ENCODE results near the gene ARFGAP2.

ARFGAP2 gene

GRCh38 chr11:47157805-47158204 is 18.9 kb downstream of the ARFGAP2 start:
- no peak for DNase-seq (ENCODE audit: low spot score in 2 of 2)
- in situ Hi-C loops (cut with MboI; ENCODE audit: low sequenced_read_pairs), result loop anchor here (10.0 kb wide), 1 partner anchor 243 kb away; the partner anchor contains the start of gene LRP4
- no peaks in the 10 kb centered on the region for H3K4me1 ChIP-seq
- H3K4me3 ChIP-seq, result no peak overlapping the region
- peaks cover 13% of the 10 kb centered on the region; the same call in 1 of the 2 replicates for H3K36me3 ChIP-seq (replicated peaks)
- H3K9me3 ChIP-seq, result no peaks in the 10 kb centered on the region
- H3K27me3 ChIP-seq (ENCODE audit: low read depth), result no peaks in the 10 kb centered on the region

GRCh38 chr11:47156951-47157350 is 19.7 kb downstream of the ARFGAP2 start:
- no peak overlapping the region for H3K4me3 ChIP-seq
- peaks cover 10% of the 10 kb centered on the region; the same call in 1 of the 2 replicates for H3K36me3 ChIP-seq (replicated peaks)
- H3K9me3 ChIP-seq, result no peaks in the 10 kb centered on the region
- no peak for DNase-seq (ENCODE audit: low spot score in 2 of 2)
- no peaks in the 10 kb centered on the region for H3K27me3 ChIP-seq (ENCODE audit: low read depth)
- in situ Hi-C loops (cut with MboI; ENCODE audit: low sequenced_read_pairs), result loop anchor here (10.0 kb wide), 1 partner anchor 242 kb away; the partner anchor contains the start of gene LRP4
- no peaks in the 10 kb centered on the region for H3K4me1 ChIP-seq

GRCh38 chr11:47156333-47156732 is 20.3 kb downstream of the ARFGAP2 start:
- Histone ChIP-seq H3K4me1 (no peaks in the 10 kb centered on the region), H3K27me3 (ENCODE audit: low read depth) (no peaks in the 10 kb centered on the region), H3K36me3 (replicated peaks) (peaks cover 5% of the 10 kb centered on the region; the same call in 1 of the 2 replicates), H3K4me3 (no peak overlapping the region), H3K9me3 (no peaks in the 10 kb centered on the region)
- in situ Hi-C loops (cut with MboI; ENCODE audit: low sequenced_read_pairs), result loop anchor here (10.0 kb wide), 1 partner anchor 242 kb away; the partner anchor contains the start of gene LRP4
- no peak for DNase-seq (ENCODE audit: low spot score in 2 of 2)

- no peaks in the 10 kb centered on the region for H3K27me3 ChIP-seq (ENCODE audit: low read depth)
- H3K4me3 ChIP-seq, result no peak overlapping the region
- H3K36me3 ChIP-seq (replicated peaks), result 0 out of 2 replicates have a peak, but pooled peaks cover under 1% of the 10 kb centered on the region
- in situ Hi-C loops (cut with MboI; ENCODE audit: low sequenced_read_pairs), result loop anchor here (10.0 kb wide), 1 partner anchor 241 kb away; the partner anchor contains the start of gene LRP4
- H3K9me3 ChIP-seq, result no peaks in the 10 kb centered on the region
- no peaks in the 10 kb centered on the region for H3K4me1 ChIP-seq
- no peak for DNase-seq (ENCODE audit: low spot score in 2 of 2)
These were observed 20.8 kb downstream of the ARFGAP2 start for GRCh38 chr11:47155879-47156278.

- DNase-seq (ENCODE audit: low spot score in 2 of 2), result no peak
- in situ Hi-C loops (cut with MboI; ENCODE audit: low sequenced_read_pairs), result loop anchor here (10.0 kb wide), 1 partner anchor 240 kb away; the partner anchor contains the start of gene LRP4
- H3K9me3 ChIP-seq, result no peaks in the 10 kb centered on the region
- no peak overlapping the region for H3K4me3 ChIP-seq
- H3K27me3 ChIP-seq (ENCODE audit: low read depth), result no peaks in the 10 kb centered on the region
- no peaks in the 10 kb centered on the region for H3K36me3 ChIP-seq (replicated peaks)
- H3K4me1 ChIP-seq, result no peaks in the 10 kb centered on the region
These were observed 21.8 kb downstream of the ARFGAP2 start for GRCh38 chr11:47154616-47155570.

GRCh38 chr11:47152953-47153950 is 23.4 kb downstream of the ARFGAP2 start:
- Histone ChIP-seq H3K36me3 (replicated peaks) (no peaks in the 10 kb centered on the region), H3K4me1 (no peaks in the 10 kb centered on the region), H3K9me3 (no peaks in the 10 kb centered on the region), H3K4me3 (no peak overlapping the region), H3K27me3 (ENCODE audit: low read depth) (no peaks in the 10 kb centered on the region)
- DNase-seq (ENCODE audit: low spot score in 2 of 2), result peak; percentile 66 to 88
- in situ Hi-C loops (cut with MboI; ENCODE audit: low sequenced_read_pairs), result loop anchor here (10.0 kb wide), 1 partner anchor 238 kb away; the partner anchor contains the start of gene LRP4

DNA sequence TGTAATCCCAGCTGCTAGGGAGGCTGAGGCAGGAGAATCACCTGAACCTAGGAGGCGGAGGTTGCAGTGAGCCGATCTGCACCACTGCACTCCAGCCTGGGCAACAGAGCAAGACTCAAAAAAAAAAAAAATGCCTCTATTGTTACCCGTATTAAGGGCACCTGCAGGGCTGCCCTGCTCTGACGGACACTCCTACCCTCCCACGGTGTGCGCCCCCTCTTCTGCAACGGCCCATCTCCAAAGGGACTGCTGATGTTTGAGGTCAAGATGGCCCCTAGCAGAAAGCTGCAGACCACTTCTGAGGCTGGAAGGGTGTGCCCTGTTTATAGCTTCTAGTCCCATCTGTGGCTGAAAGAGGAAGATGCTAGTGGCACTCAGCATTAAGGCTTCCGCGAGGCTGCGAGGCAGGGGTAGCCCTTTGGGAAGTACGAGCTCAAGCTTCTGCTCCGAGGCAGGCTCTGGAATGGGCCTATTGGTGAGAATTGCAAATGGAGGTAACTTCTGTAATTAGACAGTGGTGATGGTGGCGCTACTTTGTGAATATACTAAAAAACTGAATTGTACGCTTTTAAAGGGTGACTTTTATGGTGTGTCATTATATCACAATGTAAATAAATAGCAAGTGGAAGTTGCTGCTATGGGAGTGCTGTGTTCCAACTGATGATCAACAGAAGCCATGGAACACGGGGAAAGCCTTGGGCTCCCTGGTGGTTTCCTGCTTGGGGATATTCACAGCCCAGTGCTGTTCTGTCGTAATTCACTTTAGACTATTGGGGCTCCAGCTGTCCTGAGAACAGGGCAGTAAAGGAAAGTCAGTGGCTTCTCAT is 24.3 kb downstream of the ARFGAP2 start:
- no peaks in the 10 kb centered on the region for H3K9me3 ChIP-seq
- in situ Hi-C loops (cut with MboI; ENCODE audit: low sequenced_read_pairs), result loop anchor here (10.0 kb wide), 1 partner anchor 238 kb away; the partner anchor contains the start of gene LRP4
- no peaks in the 10 kb centered on the region for H3K27me3 ChIP-seq (ENCODE audit: low read depth)
- no peak overlapping the region for H3K4me3 ChIP-seq
- H3K4me1 ChIP-seq, result no peaks in the 10 kb centered on the region
- no peak for DNase-seq (ENCODE audit: low spot score in 2 of 2)
- H3K36me3 ChIP-seq (replicated peaks), result no peaks in the 10 kb centered on the region

DNA sequence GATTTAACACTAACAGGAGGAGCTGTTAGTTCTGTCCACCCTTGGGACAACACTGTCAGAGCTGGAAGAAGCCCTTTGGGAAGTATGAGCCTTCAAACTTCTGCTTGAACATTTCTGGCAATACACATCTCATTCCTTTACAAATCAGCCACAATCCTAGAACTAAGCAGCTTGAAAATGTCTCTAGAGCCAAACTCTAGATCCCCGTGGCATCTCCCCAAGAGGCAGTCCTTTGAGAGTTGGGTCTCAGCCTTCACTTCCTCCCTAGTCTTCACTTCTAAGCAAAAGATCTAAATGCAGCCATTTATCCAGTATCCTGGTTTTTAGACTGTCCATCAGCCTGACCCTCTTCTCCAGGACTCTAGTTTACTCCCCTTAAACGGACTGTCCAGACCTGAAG is 26.9 kb downstream of the ARFGAP2 start:
- Histone ChIP-seq H3K4me3 (no peak overlapping the region), H3K9me3 (no peaks in the 10 kb centered on the region), H3K27me3 (ENCODE audit: low read depth) (no peaks in the 10 kb centered on the region), H3K4me1 (no peaks in the 10 kb centered on the region), H3K36me3 (replicated peaks) (no peaks in the 10 kb centered on the region)
- in situ Hi-C loops (cut with MboI; ENCODE audit: low sequenced_read_pairs), result loop anchor here (10.0 kb wide), 1 partner anchor 235 kb away; the partner anchor contains the start of gene LRP4
- no peak for DNase-seq (ENCODE audit: low spot score in 2 of 2)

DNA sequence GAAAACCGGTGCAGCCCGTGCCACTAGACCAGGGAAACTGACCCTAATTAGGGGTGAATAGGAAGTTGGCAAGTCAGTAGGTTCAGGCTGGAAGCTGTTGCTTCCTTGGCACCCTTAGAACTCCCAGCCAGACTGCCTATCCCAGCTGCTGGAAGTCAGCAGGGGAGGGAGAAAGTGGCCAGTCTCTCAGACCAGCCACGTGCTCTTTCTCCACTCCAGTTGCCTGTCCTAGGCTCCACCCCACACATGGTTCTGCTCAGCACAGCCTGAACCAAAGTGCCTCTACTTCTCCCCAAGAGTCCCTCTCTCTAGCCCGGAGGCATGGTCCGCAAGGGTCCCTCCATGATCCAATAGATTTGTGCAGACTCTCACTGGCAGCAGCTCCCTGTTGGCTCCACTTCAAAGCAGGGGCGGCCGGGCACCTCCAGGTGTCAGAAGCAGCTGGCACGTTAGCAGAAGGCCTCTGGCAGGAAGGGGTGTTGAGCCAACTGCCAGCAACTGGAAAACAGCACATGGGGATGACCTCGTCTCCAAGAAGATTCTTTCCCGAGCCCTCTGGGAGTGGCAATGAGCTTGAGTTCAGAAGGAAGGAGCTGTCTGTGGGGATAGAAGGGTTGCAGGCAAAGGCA is 27.7 kb downstream of the ARFGAP2 start:
- Histone ChIP-seq H3K27me3 (ENCODE audit: low read depth) (no peaks in the 10 kb centered on the region), H3K36me3 (replicated peaks) (no peaks in the 10 kb centered on the region), H3K4me3 (no peak overlapping the region), H3K9me3 (no peaks in the 10 kb centered on the region), H3K4me1 (no peaks in the 10 kb centered on the region)
- in situ Hi-C loops (cut with MboI; ENCODE audit: low sequenced_read_pairs), result no loop called here
- no peak for DNase-seq (ENCODE audit: low spot score in 2 of 2)

- Histone ChIP-seq H3K9me3 (no peaks in the 10 kb centered on the region), H3K4me3 (no peak overlapping the region), H3K36me3 (replicated peaks) (no peaks in the 10 kb centered on the region), H3K4me1 (no peaks in the 10 kb centered on the region), H3K27me3 (ENCODE audit: low read depth) (no peaks in the 10 kb centered on the region)
- in situ Hi-C loops (cut with MboI; ENCODE audit: low sequenced_read_pairs), result no loop called here
- DNase-seq (ENCODE audit: low spot score in 2 of 2), result no peak
These were observed 28.4 kb downstream of the ARFGAP2 start for GRCh38 chr11:47148270-47148669.

DNA sequence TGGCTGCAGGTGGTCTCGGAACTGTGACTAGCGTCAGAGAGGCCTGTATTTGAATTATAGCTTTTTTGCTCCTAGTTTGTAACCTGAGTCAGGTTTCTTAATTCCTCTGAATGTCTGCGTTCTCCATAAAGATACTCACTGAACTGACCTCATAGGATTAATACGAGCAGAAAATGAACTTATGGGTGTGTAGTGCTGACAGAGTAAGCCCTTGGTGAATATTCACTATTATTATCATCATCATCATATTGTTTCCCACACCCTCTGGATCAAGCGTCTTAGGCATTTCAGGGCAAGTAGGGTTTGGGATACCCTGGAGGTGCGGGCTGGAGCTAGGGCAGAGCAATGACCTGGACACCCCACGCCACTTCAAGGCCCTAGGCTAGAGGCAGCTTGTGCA is 29.0 kb downstream of the ARFGAP2 start:
- DNase-seq (ENCODE audit: low spot score in 2 of 2), result no peak
- in situ Hi-C loops (cut with MboI; ENCODE audit: low sequenced_read_pairs), result no loop called here
- H3K36me3 ChIP-seq (replicated peaks), result no peaks in the 10 kb centered on the region
- no peaks in the 10 kb centered on the region for H3K27me3 ChIP-seq (ENCODE audit: low read depth)
- H3K4me1 ChIP-seq, result no peaks in the 10 kb centered on the region
- no peaks in the 10 kb centered on the region for H3K9me3 ChIP-seq
- no peak overlapping the region for H3K4me3 ChIP-seq

DNA sequence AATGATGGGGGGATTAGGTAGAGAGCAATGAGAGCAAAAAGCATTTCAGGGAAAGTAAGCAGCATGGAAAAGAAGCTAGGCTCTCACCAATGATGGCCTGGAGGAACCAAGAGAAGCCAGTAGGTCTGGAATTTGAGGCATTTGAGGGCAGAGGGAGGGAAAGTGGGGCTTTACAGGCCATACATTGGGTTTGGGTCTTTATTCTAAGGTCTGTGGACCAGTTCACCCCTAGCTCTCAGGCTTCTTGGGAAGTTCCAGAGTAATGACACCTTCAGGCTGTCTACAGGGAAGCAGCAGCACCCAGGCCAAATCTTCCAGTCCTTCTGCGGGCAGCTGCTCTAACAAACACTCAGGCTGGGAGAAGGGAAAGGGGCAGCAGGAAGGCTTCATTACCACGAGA is 29.4 kb downstream of the ARFGAP2 start:
- H3K9me3 ChIP-seq, result no peaks in the 10 kb centered on the region
- no peak for DNase-seq (ENCODE audit: low spot score in 2 of 2)
- no peaks in the 10 kb centered on the region for H3K4me1 ChIP-seq
- H3K36me3 ChIP-seq (replicated peaks), result no peaks in the 10 kb centered on the region
- H3K4me3 ChIP-seq, result no peak overlapping the region
- in situ Hi-C loops (cut with MboI; ENCODE audit: low sequenced_read_pairs), result no loop called here
- H3K27me3 ChIP-seq (ENCODE audit: low read depth), result no peaks in the 10 kb centered on the region
